Mesenchymal stem cell (in vitro differentiated cells and primary cell): ENCODE results near the gene GPR108.
"Not testable (repeated sequence)": the region's sequence is repeated elsewhere in the genome, so short reads cannot be mapped to it uniquely, and the experiment has no call there.

Source experiments
- DNase-seq: peaks from one replicate; pipeline ENCODE4 v3.0.0-alpha.2; 2013
- H2AFZ ChIP-seq: one replicate; pipeline ENCODE4 v1.6.1; 2013; ENCODE audit warnings: low read depth, mild to moderate bottlenecking, control low read depth, inconsistent platforms, low read length, moderate library complexity
- H2AK5ac ChIP-seq: 2 replicates; pipeline ENCODE4 v1.6.1; 2013; ENCODE audit warnings: low read length, moderate library complexity, mild to moderate bottlenecking, inconsistent platforms; ENCODE audit not compliant: severe bottlenecking
- H2BK120ac ChIP-seq: one replicate; pipeline ENCODE4 v1.6.1; 2013; ENCODE audit warnings: low read depth, mild to moderate bottlenecking, inconsistent platforms, low read length, moderate library complexity
- H2BK12ac ChIP-seq, 2 experiments: one replicate each; pipeline ENCODE4 v1.6.1; 2013; ENCODE audit warnings: inconsistent platforms in 2 of 2, low read length in 2 of 2, mild to moderate bottlenecking in 2 of 2, moderate library complexity in 2 of 2, control low read depth in 1 of 2
- H2BK15ac ChIP-seq: one replicate; pipeline ENCODE4 v1.6.1; 2013; ENCODE audit warnings: mild to moderate bottlenecking, low read depth, inconsistent platforms; ENCODE audit not compliant: poor library complexity, severe bottlenecking
- H2BK5ac ChIP-seq: 2 replicates; pipeline ENCODE4 v1.6.1; 2013; ENCODE audit warnings: low read depth, mild to moderate bottlenecking, low read length, control low read depth, inconsistent platforms; ENCODE audit not compliant: poor library complexity, severe bottlenecking
- H3K14ac ChIP-seq, 2 experiments: one replicate each; pipeline ENCODE4 v1.6.1; 2013; ENCODE audit warnings: inconsistent platforms in 2 of 2, low read length in 2 of 2, control low read depth in 1 of 2, mild to moderate bottlenecking in 1 of 2, moderate library complexity in 1 of 2
- H3K18ac ChIP-seq, 2 experiments: one replicate each; pipeline ENCODE4 v1.6.1; 2013; ENCODE audit warnings: inconsistent platforms in 2 of 2, low read length in 2 of 2, control low read depth in 1 of 2, low read depth in 1 of 2, mild to moderate bottlenecking in 1 of 2
- H3K23ac ChIP-seq, 2 experiments: one replicate each; pipeline ENCODE4 v1.6.1; 2013; ENCODE audit warnings: inconsistent platforms in 2 of 2, low read length in 2 of 2, mild to moderate bottlenecking in 2 of 2, moderate library complexity in 2 of 2, control low read depth in 1 of 2
- H3K27ac ChIP-seq: 2 replicates; pipeline ENCODE4 v1.5.1; 2013; ENCODE audit warnings: mild to moderate bottlenecking, moderate library complexity, low read length, control low read depth, inconsistent platforms; ENCODE audit not compliant: poor library complexity, severe bottlenecking
- H3K27me3 ChIP-seq, 2 experiments: 2 replicates each; pipeline versions ENCODE4 v1.6.1 to v1.7.0; 2013; ENCODE audit warnings: low read length in 2 of 2, mild to moderate bottlenecking in 2 of 2, moderate library complexity in 2 of 2, control low read depth in 1 of 2, inconsistent platforms in 1 of 2; ENCODE audit not compliant: control insufficient read depth in 1 of 2, insufficient read depth in 1 of 2
- H3K36me3 ChIP-seq, 2 experiments: 2 replicates each; pipeline versions ENCODE4 v1.6.1 to v1.7.0; 2013; ENCODE audit warnings: low read length in 2 of 2, control low read depth in 1 of 2, inconsistent platforms in 1 of 2, low read depth in 1 of 2, mild to moderate bottlenecking in 1 of 2; ENCODE audit not compliant: insufficient read depth in 2 of 2, control insufficient read depth in 1 of 2
- H3K4ac ChIP-seq, 2 experiments: one replicate each; pipeline ENCODE4 v1.6.1; 2013; ENCODE audit warnings: inconsistent platforms in 2 of 2, low read length in 2 of 2, mild to moderate bottlenecking in 2 of 2, moderate library complexity in 2 of 2, control low read depth in 1 of 2, low read depth in 1 of 2
- H3K4me1 ChIP-seq: 2 replicates; pipeline ENCODE4 v1.6.1; 2013; ENCODE audit warnings: low read depth, low read length, control low read depth; ENCODE audit not compliant: control insufficient read depth, insufficient read depth
- H3K4me2 ChIP-seq: 2 replicates; pipeline ENCODE4 v1.6.1; 2013; ENCODE audit warnings: low read length, mild to moderate bottlenecking, inconsistent platforms; ENCODE audit not compliant: poor library complexity, severe bottlenecking
- H3K4me3 ChIP-seq, 2 experiments: 2 replicates each; pipeline versions ENCODE4 v1.5.1 to v1.7.0; 2013; ENCODE audit warnings: low read length in 2 of 2, mild to moderate bottlenecking in 2 of 2, control low read depth in 1 of 2, low read depth in 1 of 2; ENCODE audit not compliant: insufficient read depth in 1 of 2
- H3K79me1 ChIP-seq: replicated peaks from 2 replicates; pipeline ENCODE4 v1.6.1; 2013; ENCODE audit warnings: mild to moderate bottlenecking, control low read depth, low read length, inconsistent platforms; ENCODE audit not compliant: poor library complexity, severe bottlenecking
- H3K9ac ChIP-seq: 2 replicates; pipeline ENCODE4 v1.7.0; 2013; ENCODE audit warnings: mild to moderate bottlenecking, low read length, moderate library complexity
- H3K9me3 ChIP-seq: 2 replicates; pipeline ENCODE4 v1.7.0; 2013; ENCODE audit warnings: mild to moderate bottlenecking, low read length; ENCODE audit not compliant: control insufficient read depth
- H4K8ac ChIP-seq: one replicate; pipeline ENCODE4 v1.6.1; 2013; ENCODE audit warnings: inconsistent platforms, mild to moderate bottlenecking, low read length, moderate library complexity
- H4K91ac ChIP-seq: one replicate; pipeline ENCODE4 v1.6.1; 2013; ENCODE audit warnings: mild to moderate bottlenecking, low read length, inconsistent platforms
- WGBS: methylation state at CpG from one replicate; pipeline ENCODE4 v1.1.7; 2013; ENCODE audit warnings: mixed read lengths; 5-methylcytosine and 5-hydroxymethylcytosine counted together

GPR108 gene

GRCh38 chr19:6752256-6753177 lies 15.1 kb upstream of the GPR108 start:
- H3K27ac ChIP-seq, result no peak overlapping the region
- H2AFZ ChIP-seq, result no peak overlapping the region
- no peak overlapping the region for H4K91ac ChIP-seq
- no peak overlapping the region for H2BK5ac ChIP-seq
- 66% methylated on average over 44 of the region's 50 CpGs for WGBS
- H3K4me3 ChIP-seq, result peak overlapping the region in 1 of 2 experiments; percentile 74
- H3K4me2 ChIP-seq, result peak overlapping the region; percentile 31
- no peak for DNase-seq
- peaks cover 12% of the 10 kb centered on the region for H3K4me1 ChIP-seq
- no peak overlapping the region for H3K18ac ChIP-seq
- H3K36me3 ChIP-seq, result peaks cover 45 to 55% of the 10 kb centered on the region in 2 experiments
- no peaks in the 10 kb centered on the region for H3K9me3 ChIP-seq
- no peak overlapping the region for H2BK15ac ChIP-seq
- H3K27me3 ChIP-seq, result no peaks in the 10 kb centered on the region
- H2BK12ac ChIP-seq, result no peak overlapping the region
- H3K14ac ChIP-seq, result no peak overlapping the region
- H4K8ac ChIP-seq, result peak overlapping the region; percentile 3
- no peak overlapping the region for H2BK120ac ChIP-seq
- H3K4ac ChIP-seq, result no peak overlapping the region
- H3K23ac ChIP-seq, result no peak overlapping the region
- H3K79me1 ChIP-seq, result peaks cover 3% of the 10 kb centered on the region
- peak overlapping the region; percentile 55 for H3K9ac ChIP-seq
- H2AK5ac ChIP-seq, result no peak overlapping the region

- 97% methylated on average over 13 of the region's 16 CpGs for WGBS
- Histone ChIP-seq H2BK15ac (no peak overlapping the region), H3K36me3 (peaks cover 58 to 66% of the 10 kb centered on the region in 2 experiments), H3K4me1 (peaks cover 12% of the 10 kb centered on the region), H3K23ac (no peak overlapping the region), H3K27me3 (no peaks in the 10 kb centered on the region), H3K14ac (no peak overlapping the region), H3K4me2 (no peak overlapping the region), H3K4ac (no peak overlapping the region), H3K4me3 (no peak overlapping the region), H3K27ac (no peak overlapping the region), H3K79me1 (peaks cover 9% of the 10 kb centered on the region), H2BK5ac (no peak overlapping the region), H4K91ac (no peak overlapping the region), H2AK5ac (no peak overlapping the region), H2AFZ (no peak overlapping the region), H2BK12ac (no peak overlapping the region), H4K8ac (no peak overlapping the region), H2BK120ac (no peak overlapping the region), H3K9me3 (no peaks in the 10 kb centered on the region), H3K18ac (no peak overlapping the region), H3K9ac (no peak overlapping the region)
- no peak for DNase-seq
Observed at GRCh38 chr19:6751189-6751588, 13.8 kb upstream of the GPR108 start.

DNA sequence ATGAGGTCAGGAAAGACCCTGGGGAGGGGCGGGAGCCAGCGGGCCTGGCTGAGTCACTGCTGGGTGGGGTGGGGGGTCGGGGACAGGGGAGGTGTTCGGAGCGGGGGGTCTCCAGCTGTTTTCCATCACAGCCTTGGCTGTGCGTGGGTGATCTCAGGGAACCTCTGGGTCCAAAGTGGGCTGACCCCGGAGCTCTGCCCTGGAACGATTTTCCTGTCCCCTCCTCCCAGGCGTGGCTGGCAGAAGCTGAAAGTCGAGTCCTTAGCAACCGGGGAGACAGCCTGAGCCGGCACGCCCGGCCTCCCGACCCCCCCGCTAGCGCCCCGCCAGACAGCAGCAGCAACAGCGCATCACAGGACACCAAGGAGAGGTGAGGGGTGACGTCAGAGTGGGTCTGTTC lies 12.7 kb upstream of the GPR108 start:
- no peaks in the 10 kb centered on the region for H3K9me3 ChIP-seq
- H3K36me3 ChIP-seq, result peaks cover 67 to 70% of the 10 kb centered on the region in 2 experiments
- 88% methylated on average over 18 of the region's 20 CpGs for WGBS

DNA sequence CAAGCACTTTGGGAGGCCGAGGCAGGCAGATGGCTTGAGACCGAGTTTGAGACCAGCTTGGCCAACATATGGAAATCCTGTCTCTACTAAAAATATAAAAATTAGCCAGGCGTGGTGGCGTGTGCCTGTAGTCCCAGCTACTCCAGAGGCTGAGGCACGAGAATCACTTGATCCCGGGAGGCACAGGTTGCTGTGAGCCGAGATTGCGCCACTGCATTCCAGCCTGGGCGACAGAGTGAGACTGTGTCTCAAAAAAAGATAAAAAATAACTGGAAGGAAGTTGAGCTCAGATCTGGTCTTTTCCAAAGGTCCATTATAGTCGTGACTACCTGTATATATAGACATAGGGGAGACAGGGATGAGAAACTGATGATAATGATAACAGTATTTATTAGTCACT lies 11.2 kb upstream of the GPR108 start:
- not testable (repeated sequence) for DNase-seq

More for the DNA sequence above, 12.7 kb upstream of the GPR108 start:
- Histone ChIP-seq H3K4me3 (peak overlapping the region in 1 of 2 experiments; percentile 4), H4K91ac (no peak overlapping the region), H3K4ac (no peak overlapping the region), H3K14ac (no peak overlapping the region), H3K9ac (peak overlapping the region; percentile 39), H3K18ac (no peak overlapping the region), H3K27me3 (no peaks in the 10 kb centered on the region), H3K4me2 (no peak overlapping the region), H4K8ac (no peak overlapping the region), H3K4me1 (peaks cover 16% of the 10 kb centered on the region), H2BK15ac (no peak overlapping the region), H2BK5ac (no peak overlapping the region), H2AFZ (no peak overlapping the region), H3K23ac (no peak overlapping the region), H2BK120ac (no peak overlapping the region), H3K79me1 (peaks cover 12% of the 10 kb centered on the region), H2AK5ac (no peak overlapping the region), H2BK12ac (no peak overlapping the region), H3K27ac (no peak overlapping the region)
- no peak for DNase-seq

More for the DNA sequence above, 11.2 kb upstream of the GPR108 start:
- Histone ChIP-seq H3K36me3 (peaks cover 71 to 74% of the 10 kb centered on the region in 2 experiments), H3K79me1 (peaks cover 12% of the 10 kb centered on the region), H3K4me1 (peaks cover 24% of the 10 kb centered on the region)
- not testable (repeated sequence) for H3K18ac ChIP-seq, H3K4me3 ChIP-seq, H2AK5ac ChIP-seq, H3K4ac ChIP-seq, H4K8ac ChIP-seq, H3K23ac ChIP-seq, H2BK5ac ChIP-seq, H2BK12ac ChIP-seq, H3K27ac ChIP-seq, H2AFZ ChIP-seq, H3K4me2 ChIP-seq, H3K9ac ChIP-seq, H4K91ac ChIP-seq, H2BK15ac ChIP-seq, H3K14ac ChIP-seq, H3K27me3 ChIP-seq, H3K9me3 ChIP-seq, H2BK120ac ChIP-seq
- WGBS, result 98% methylated on average over 10 of the region's 10 CpGs
